KMS-11 (cell line): ENCODE data around the gene TBPL1.

Source experiments
- H2AFZ ChIP-seq: fragments of 200-600 bp; sonication (generic); 2 replicates; pipeline ENCODE4 v1.6.1; 2016; ENCODE audit warnings: antibody characterized with exemption, mixed run types, low read depth
- H3K27ac ChIP-seq: fragments of 200-600 bp; sonication (generic); 2 replicates; pipeline ENCODE4 v1.6.1; 2016; ENCODE audit warnings: mild to moderate bottlenecking, mixed run types
- H3K27me3 ChIP-seq: fragments of 200-600 bp; sonication (generic); 2 replicates; pipeline ENCODE4 v1.6.1; 2017; ENCODE audit warnings: mild to moderate bottlenecking, low read depth, mixed run types, moderate library complexity; ENCODE audit not compliant: insufficient read depth
- H3K36me3 ChIP-seq: fragments of 200-600 bp; sonication (generic); 2 replicates; pipeline ENCODE4 v1.6.1; 2017; ENCODE audit warnings: mild to moderate bottlenecking, mixed run types; ENCODE audit not compliant: insufficient read depth
- H3K4me1 ChIP-seq: fragments of 200-600 bp; sonication (generic); 2 replicates; pipeline ENCODE4 v1.6.1; 2016; ENCODE audit warnings: mild to moderate bottlenecking, low read depth, mixed run types; ENCODE audit not compliant: poor library complexity, severe bottlenecking
- H3K4me2 ChIP-seq: fragments of 200-600 bp; sonication (generic); 2 replicates; pipeline ENCODE4 v1.7.0; 2016; ENCODE audit warnings: mild to moderate bottlenecking, mixed run types
- H3K4me3 ChIP-seq: fragments of 200-600 bp; sonication (generic); IDR thresholded peaks from 2 replicates; pipeline ENCODE4 v1.6.1; 2017; ENCODE audit warnings: low read depth, low read length, mixed read lengths; ENCODE audit not compliant: insufficient read depth
- H3K79me2 ChIP-seq: fragments of 200-600 bp; sonication (generic); 2 replicates; pipeline ENCODE4 v1.6.1; 2016; ENCODE audit warnings: low read depth, mixed run types; ENCODE audit not compliant: insufficient read depth
- H3K9ac ChIP-seq: fragments of 200-600 bp; sonication (generic); 2 replicates; pipeline ENCODE4 v1.6.1; 2016; ENCODE audit warnings: mild to moderate bottlenecking, mixed run types
- H4K20me1 ChIP-seq: fragments of 200-600 bp; sonication (generic); 2 replicates; pipeline ENCODE4 v1.6.1; 2016; ENCODE audit warnings: mild to moderate bottlenecking, mixed run types; ENCODE audit not compliant: insufficient read depth
- TF ChIP-seq, protein P1 (sequence below): fragments of 200-600 bp; sonication (generic); conservative IDR thresholded peaks from 2 replicates; pipeline ENCODE4 v1.6.1; 2017; ENCODE audit warnings: low read depth, mild to moderate bottlenecking, antibody characterized with exemption, low read length, moderate library complexity, mixed read lengths

Gene TBPL1

DNA sequence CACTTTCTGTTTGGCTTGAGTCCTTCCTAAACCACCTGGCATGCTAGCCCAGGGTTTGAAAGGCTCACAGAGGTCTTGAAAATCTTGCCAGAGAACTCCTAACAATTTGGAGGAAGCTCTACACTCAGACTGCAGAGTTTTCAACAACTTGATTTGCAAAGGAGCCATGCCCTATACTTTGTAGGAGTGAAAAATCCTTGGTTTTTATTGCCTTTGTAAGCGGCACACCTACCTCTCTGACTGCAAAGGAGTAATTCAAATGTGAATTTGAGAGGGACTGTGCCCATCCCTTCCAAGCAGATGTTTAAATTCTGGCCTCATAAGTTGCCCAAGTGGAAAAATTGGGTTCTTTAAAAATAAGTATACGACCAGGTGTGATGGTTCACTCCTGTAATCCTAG is 58.0 kb downstream of the TBPL1 start:
- no peak overlapping the region for H2AFZ ChIP-seq
- H3K4me3 ChIP-seq: no peak overlapping the region
- peaks cover 74% of the 10 kb centered on the region for H3K4me1 ChIP-seq
- H3K36me3 ChIP-seq: no peaks in the 10 kb centered on the region
- no peak overlapping the region for H3K4me2 ChIP-seq
- no peaks in the 10 kb centered on the region for H3K27me3 ChIP-seq
- H3K27ac ChIP-seq: no peak overlapping the region
- TF ChIP-seq, protein P1, sequence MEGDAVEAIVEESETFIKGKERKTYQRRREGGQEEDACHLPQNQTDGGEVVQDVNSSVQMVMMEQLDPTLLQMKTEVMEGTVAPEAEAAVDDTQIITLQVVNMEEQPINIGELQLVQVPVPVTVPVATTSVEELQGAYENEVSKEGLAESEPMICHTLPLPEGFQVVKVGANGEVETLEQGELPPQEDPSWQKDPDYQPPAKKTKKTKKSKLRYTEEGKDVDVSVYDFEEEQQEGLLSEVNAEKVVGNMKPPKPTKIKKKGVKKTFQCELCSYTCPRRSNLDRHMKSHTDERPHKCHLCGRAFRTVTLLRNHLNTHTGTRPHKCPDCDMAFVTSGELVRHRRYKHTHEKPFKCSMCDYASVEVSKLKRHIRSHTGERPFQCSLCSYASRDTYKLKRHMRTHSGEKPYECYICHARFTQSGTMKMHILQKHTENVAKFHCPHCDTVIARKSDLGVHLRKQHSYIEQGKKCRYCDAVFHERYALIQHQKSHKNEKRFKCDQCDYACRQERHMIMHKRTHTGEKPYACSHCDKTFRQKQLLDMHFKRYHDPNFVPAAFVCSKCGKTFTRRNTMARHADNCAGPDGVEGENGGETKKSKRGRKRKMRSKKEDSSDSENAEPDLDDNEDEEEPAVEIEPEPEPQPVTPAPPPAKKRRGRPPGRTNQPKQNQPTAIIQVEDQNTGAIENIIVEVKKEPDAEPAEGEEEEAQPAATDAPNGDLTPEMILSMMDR: no peak
- no peak overlapping the region for H3K9ac ChIP-seq
- no peaks in the 10 kb centered on the region for H3K79me2 ChIP-seq
- H4K20me1 ChIP-seq: no peaks in the 10 kb centered on the region

DNA sequence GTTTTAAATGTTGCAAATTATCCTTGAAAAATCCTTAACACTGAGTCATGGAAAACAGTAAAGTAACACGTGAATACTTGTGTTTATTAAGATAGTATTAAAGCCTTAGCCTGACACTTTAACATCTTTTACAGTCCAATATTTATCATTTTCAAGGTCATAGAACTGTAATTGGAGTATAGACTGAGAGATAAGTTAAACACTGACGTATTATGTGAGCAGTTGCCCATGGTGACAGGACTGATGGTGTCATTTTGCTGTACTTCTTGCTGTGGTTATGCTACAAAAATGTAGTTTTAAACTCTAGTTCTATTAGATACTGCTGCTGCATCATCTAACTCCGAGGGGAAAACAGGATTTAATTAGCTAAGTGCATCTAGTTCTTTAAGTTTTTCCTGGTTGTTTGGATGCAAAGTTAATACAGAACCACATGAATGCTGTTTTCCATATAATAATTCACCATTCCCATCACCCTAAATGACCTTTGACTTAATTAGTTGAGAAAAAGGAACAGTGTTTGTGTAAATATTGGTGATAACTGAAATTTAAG is 61.6 kb downstream of the TBPL1 start:
- Histone ChIP-seq H3K4me3 (no peak overlapping the region), H3K36me3 (no peaks in the 10 kb centered on the region), H3K27ac (no peak overlapping the region), H4K20me1 (no peaks in the 10 kb centered on the region), H3K9ac (no peak overlapping the region), H3K27me3 (no peaks in the 10 kb centered on the region), H2AFZ (no peak overlapping the region), H3K4me2 (no peak overlapping the region), H3K4me1 (peaks cover 71% of the 10 kb centered on the region), H3K79me2 (no peaks in the 10 kb centered on the region)
- TF ChIP-seq, protein P1: no peak

DNA sequence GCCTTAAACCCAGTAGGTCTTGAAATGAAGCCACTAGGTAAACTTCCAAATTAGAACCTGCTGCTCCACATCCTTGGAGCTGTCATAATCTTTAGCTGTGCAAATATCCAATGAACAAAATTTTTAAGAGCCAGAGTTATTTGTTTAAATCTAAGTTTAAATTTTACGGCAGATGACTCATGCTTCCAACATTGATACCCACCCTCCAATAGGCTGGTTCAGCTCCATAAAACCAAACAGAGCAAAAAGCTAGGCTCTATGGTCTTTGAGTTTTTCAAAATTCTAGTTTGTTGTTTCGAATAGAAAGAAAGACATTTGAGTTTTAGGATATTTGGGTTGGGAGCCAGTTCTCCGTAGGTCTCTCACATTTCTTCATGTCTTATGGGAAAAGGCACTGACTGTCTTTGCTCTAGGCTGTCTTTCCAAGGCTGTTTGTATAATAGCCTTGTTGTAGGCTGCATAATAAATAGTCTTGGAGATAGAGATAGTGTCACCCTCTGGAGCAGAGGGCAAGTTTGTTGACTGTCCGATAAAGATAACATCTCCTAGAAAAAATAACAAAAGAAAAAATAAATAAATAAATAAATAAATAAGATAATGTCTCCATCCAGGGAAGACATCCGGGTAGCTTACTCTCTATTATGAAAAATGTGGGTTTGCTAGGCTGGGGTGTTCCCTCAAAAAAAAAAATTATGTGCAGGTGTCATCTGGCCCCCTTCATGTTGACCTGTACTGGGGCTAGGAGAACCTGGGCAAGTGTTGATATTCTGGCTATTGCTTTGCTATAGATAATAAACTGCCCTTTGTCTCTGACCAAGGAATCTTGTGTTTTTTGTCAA is 62.9 kb downstream of the TBPL1 start:
- no peak overlapping the region for H3K9ac ChIP-seq
- no peaks in the 10 kb centered on the region for H3K79me2 ChIP-seq
- no peaks in the 10 kb centered on the region for H3K36me3 ChIP-seq
- H3K4me2 ChIP-seq: peak overlapping the region; percentile 26; the same call in 1 of the 2 replicates
- no peak overlapping the region for H2AFZ ChIP-seq
- TF ChIP-seq, protein P1: no peak
- peaks cover 59% of the 10 kb centered on the region for H3K4me1 ChIP-seq
- no peaks in the 10 kb centered on the region for H4K20me1 ChIP-seq
- H3K4me3 ChIP-seq: no peak overlapping the region
- no peak overlapping the region for H3K27ac ChIP-seq
- H3K27me3 ChIP-seq: no peaks in the 10 kb centered on the region

DNA sequence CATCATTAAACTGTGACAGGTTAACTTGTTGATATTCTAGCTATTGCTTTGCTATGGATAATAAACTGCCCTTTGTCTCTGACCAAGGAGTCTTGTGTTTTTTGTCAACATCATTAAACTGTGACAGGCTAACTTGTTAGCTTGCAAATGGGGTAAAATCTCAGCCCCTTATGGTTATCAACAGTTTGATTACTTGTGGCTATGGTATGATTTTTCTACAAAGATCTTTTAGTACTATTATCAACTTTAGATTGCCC is 63.5 kb downstream of the TBPL1 start:
- no peaks in the 10 kb centered on the region for H3K36me3 ChIP-seq
- no peak overlapping the region for H2AFZ ChIP-seq
- H4K20me1 ChIP-seq: no peaks in the 10 kb centered on the region
- no peak overlapping the region for H3K4me3 ChIP-seq
- no peaks in the 10 kb centered on the region for H3K79me2 ChIP-seq
- TF ChIP-seq, protein P1: no peak
- no peaks in the 10 kb centered on the region for H3K27me3 ChIP-seq
- H3K4me2 ChIP-seq: no peak overlapping the region
- H3K9ac ChIP-seq: no peak overlapping the region
- H3K4me1 ChIP-seq: peaks cover 59% of the 10 kb centered on the region
- no peak overlapping the region for H3K27ac ChIP-seq
